Neural cell (in vitro differentiated cells): ENCODE data around the gene SEC14L1. TPM values are rescaled to one million over a fixed set of nuclear protein-coding genes. Genes with fewer than 3 reads are reported as not detected.

ENCODE experiments used
- H2AFZ ChIP-seq: fragments of 200-600, 300-800 bp; sonication (generic), shearing (Covaris generic); 2 replicates; pipeline ENCODE4 v1.6.0; 2014; ENCODE audit warnings: low read depth, mild to moderate bottlenecking, antibody characterized with exemption, low read length, moderate library complexity
- H3F3A ChIP-seq: fragments of 200-600 bp; shearing (Covaris generic); 2 replicates; pipeline ENCODE4 v1.6.1; 2016; ENCODE audit warnings: mild to moderate bottlenecking, moderate library complexity, mixed read lengths, antibody characterized with exemption, low read length; ENCODE audit not compliant: insufficient read depth, poor library complexity, severe bottlenecking
- H3K27ac ChIP-seq: fragments of 200-600, 300-800 bp; sonication (generic), shearing (Covaris generic); 2 replicates; pipeline ENCODE4 v1.5.1; 2014; ENCODE audit warnings: mild to moderate bottlenecking, low read length, moderate library complexity
- H3K27me3 ChIP-seq: fragments of 300-800, 200-600 bp; sonication (generic), shearing (Covaris generic); 2 replicates; pipeline ENCODE4 v1.6.0; 2014; ENCODE audit warnings: mild to moderate bottlenecking, low read depth, low read length, moderate library complexity; ENCODE audit not compliant: insufficient read depth
- H3K36me3 ChIP-seq: fragments of 300-800, 200-600 bp; sonication (generic), shearing (Covaris generic); 2 replicates; pipeline ENCODE4 v1.5.1; 2014; ENCODE audit warnings: mild to moderate bottlenecking, antibody characterized with exemption, low read length, moderate library complexity; ENCODE audit not compliant: insufficient read depth
- H3K4me2 ChIP-seq: fragments of 300-800, 200-600 bp; sonication (generic), shearing (Covaris generic); 2 replicates; pipeline ENCODE4 v1.6.0; 2014; ENCODE audit warnings: mild to moderate bottlenecking, low read length
- H3K4me3 ChIP-seq: fragments of 300-800, 200-600 bp; sonication (generic), shearing (Covaris generic); 2 replicates; pipeline ENCODE4 v1.5.1; 2014; ENCODE audit warnings: mild to moderate bottlenecking, low read length, moderate library complexity
- H3K79me2 ChIP-seq: fragments of 200-600 bp; shearing (Covaris generic); replicated peaks from 2 replicates; pipeline ENCODE4 v1.6.0; 2014; ENCODE audit warnings: mild to moderate bottlenecking, low read length, moderate library complexity; ENCODE audit not compliant: insufficient read depth
- H3K9ac ChIP-seq: fragments of 300-800, 200-600 bp; sonication (generic), shearing (Covaris generic); 2 replicates; pipeline ENCODE4 v1.6.1; 2016; ENCODE audit warnings: mild to moderate bottlenecking, low read length, mixed read lengths
- H3K9me2 ChIP-seq: fragments of 200-600 bp; shearing (Covaris generic); 2 replicates; pipeline ENCODE4 v1.6.1; 2016; ENCODE audit warnings: mild to moderate bottlenecking, low read length, mixed read lengths; ENCODE audit not compliant: insufficient read depth
- H3K9me3 ChIP-seq: fragments of 200-600, 300-800 bp; sonication (generic), shearing (Covaris generic); 2 replicates; pipeline ENCODE4 v1.6.1; 2016; ENCODE audit warnings: mild to moderate bottlenecking, mixed run types, low read length, moderate library complexity, mixed read lengths
- H4K20me1 ChIP-seq: fragments of 200-600 bp; shearing (Covaris generic); 2 replicates; pipeline ENCODE4 v1.6.1; 2016; ENCODE audit warnings: mild to moderate bottlenecking, mixed run types; ENCODE audit not compliant: insufficient read depth
- EP300 ChIP-seq: fragments of 450-650 bp; conservative IDR thresholded peaks from 2 replicates; pipeline ENCODE4 v1.6.1; 2014; ENCODE audit warnings: antibody characterized with exemption, mild to moderate bottlenecking, moderate library complexity; ENCODE audit not compliant: poor library complexity, severe bottlenecking
- EZH2 ChIP-seq: fragments of 200-600, 300-800 bp; shearing (Covaris generic), sonication (generic); IDR thresholded peaks from 2 replicates; pipeline ENCODE4 v1.6.1; 2014; ENCODE audit warnings: antibody characterized with exemption, low read length, borderline replicate concordance, mild to moderate bottlenecking; ENCODE audit not compliant: insufficient read depth, poor library complexity, severe bottlenecking
- MXI1 ChIP-seq: fragments of 450-650 bp; conservative IDR thresholded peaks from 2 replicates; pipeline ENCODE4 v1.6.1; 2014; ENCODE audit warnings: antibody characterized with exemption, mild to moderate bottlenecking; ENCODE audit not compliant: poor library complexity, severe bottlenecking
- POLR2AphosphoS5 ChIP-seq: IDR thresholded peaks from 2 replicates; pipeline ENCODE4 v1.6.1; 2012
- RAD21 ChIP-seq: fragments of 450-650 bp; conservative IDR thresholded peaks from 2 replicates; pipeline ENCODE4 v1.6.1; 2014; ENCODE audit warnings: antibody characterized with exemption, mild to moderate bottlenecking, moderate library complexity
- SMC3 ChIP-seq: fragments of 450-650 bp; conservative IDR thresholded peaks from 2 replicates; pipeline ENCODE4 v1.6.1; 2014; ENCODE audit warnings: antibody characterized with exemption, mild to moderate bottlenecking, moderate library complexity; ENCODE audit not compliant: poor library complexity
- TAF1 ChIP-seq: IDR thresholded peaks from 2 replicates; pipeline ENCODE4 v1.6.1; 2012; ENCODE audit warnings: low read depth
- polyA plus RNA-seq: library from polyadenylated mRNA; depleted of rRNA; stranded (reverse); fragments of >200 nt; gene quantifications from 2 replicates; pipeline ENCODE4 v1.2.3, GENCODE V29; 2014
- TF ChIP-seq, protein P1 (sequence below): IDR thresholded peaks from 2 replicates; pipeline ENCODE4 v1.6.1; 2012; ENCODE audit warnings: borderline replicate concordance
- TF ChIP-seq, protein P2 (sequence below): fragments of 450-650 bp; IDR thresholded peaks from 2 replicates; pipeline ENCODE4 v1.5.1; 2014; ENCODE audit warnings: antibody characterized with exemption, mild to moderate bottlenecking, moderate library complexity; ENCODE audit not compliant: poor library complexity, severe bottlenecking

The SEC14L1 gene
- polyA plus RNA-seq, 1 donor from 2014 or later, result 40.4 TPM

DNA sequence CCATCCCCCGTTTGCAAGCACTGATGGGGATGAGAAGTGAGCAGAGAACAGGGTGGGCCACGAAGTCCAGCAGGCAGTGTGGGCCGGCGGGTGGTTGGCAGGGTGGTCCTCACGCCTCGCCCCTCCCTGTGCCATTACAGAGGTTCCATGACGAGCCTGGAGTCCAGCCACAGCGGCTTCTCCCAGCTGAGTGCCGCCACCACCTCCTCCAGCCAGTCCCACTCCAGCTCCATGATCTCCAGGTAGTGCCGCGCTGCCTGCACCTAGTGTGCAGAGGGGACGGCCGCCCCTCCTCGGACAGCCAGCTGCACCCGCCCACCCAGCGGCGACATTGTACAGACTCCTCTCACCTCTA lies 73.0 kb downstream of the SEC14L1 start:
- H2AFZ ChIP-seq, result no peak overlapping the region
- no peak overlapping the region for H3K4me2 ChIP-seq
- H3K27ac ChIP-seq, result no peak overlapping the region
- no peaks in the 10 kb centered on the region for H3K9me2 ChIP-seq
- no peaks in the 10 kb centered on the region for H3K79me2 ChIP-seq
- H3F3A ChIP-seq, result no peaks in the 10 kb centered on the region
- H4K20me1 ChIP-seq, result no peaks in the 10 kb centered on the region
- H3K4me3 ChIP-seq, result no peak overlapping the region
- TF ChIP-seq, protein P1, sequence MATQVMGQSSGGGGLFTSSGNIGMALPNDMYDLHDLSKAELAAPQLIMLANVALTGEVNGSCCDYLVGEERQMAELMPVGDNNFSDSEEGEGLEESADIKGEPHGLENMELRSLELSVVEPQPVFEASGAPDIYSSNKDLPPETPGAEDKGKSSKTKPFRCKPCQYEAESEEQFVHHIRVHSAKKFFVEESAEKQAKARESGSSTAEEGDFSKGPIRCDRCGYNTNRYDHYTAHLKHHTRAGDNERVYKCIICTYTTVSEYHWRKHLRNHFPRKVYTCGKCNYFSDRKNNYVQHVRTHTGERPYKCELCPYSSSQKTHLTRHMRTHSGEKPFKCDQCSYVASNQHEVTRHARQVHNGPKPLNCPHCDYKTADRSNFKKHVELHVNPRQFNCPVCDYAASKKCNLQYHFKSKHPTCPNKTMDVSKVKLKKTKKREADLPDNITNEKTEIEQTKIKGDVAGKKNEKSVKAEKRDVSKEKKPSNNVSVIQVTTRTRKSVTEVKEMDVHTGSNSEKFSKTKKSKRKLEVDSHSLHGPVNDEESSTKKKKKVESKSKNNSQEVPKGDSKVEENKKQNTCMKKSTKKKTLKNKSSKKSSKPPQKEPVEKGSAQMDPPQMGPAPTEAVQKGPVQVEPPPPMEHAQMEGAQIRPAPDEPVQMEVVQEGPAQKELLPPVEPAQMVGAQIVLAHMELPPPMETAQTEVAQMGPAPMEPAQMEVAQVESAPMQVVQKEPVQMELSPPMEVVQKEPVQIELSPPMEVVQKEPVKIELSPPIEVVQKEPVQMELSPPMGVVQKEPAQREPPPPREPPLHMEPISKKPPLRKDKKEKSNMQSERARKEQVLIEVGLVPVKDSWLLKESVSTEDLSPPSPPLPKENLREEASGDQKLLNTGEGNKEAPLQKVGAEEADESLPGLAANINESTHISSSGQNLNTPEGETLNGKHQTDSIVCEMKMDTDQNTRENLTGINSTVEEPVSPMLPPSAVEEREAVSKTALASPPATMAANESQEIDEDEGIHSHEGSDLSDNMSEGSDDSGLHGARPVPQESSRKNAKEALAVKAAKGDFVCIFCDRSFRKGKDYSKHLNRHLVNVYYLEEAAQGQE, result no peak
- TF ChIP-seq MXI1 (no peak), SMC3 (no peak), RAD21 (no peak), TAF1 (no peak), POLR2AphosphoS5 (no peak), EP300 (no peak), EZH2 (no peak)
- TF ChIP-seq, protein P2, sequence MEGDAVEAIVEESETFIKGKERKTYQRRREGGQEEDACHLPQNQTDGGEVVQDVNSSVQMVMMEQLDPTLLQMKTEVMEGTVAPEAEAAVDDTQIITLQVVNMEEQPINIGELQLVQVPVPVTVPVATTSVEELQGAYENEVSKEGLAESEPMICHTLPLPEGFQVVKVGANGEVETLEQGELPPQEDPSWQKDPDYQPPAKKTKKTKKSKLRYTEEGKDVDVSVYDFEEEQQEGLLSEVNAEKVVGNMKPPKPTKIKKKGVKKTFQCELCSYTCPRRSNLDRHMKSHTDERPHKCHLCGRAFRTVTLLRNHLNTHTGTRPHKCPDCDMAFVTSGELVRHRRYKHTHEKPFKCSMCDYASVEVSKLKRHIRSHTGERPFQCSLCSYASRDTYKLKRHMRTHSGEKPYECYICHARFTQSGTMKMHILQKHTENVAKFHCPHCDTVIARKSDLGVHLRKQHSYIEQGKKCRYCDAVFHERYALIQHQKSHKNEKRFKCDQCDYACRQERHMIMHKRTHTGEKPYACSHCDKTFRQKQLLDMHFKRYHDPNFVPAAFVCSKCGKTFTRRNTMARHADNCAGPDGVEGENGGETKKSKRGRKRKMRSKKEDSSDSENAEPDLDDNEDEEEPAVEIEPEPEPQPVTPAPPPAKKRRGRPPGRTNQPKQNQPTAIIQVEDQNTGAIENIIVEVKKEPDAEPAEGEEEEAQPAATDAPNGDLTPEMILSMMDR, result no peak
- no peaks in the 10 kb centered on the region for H3K9me3 ChIP-seq
- H3K27me3 ChIP-seq, result no peaks in the 10 kb centered on the region
- no peak overlapping the region for H3K9ac ChIP-seq
- peaks cover 3% of the 10 kb centered on the region for H3K36me3 ChIP-seq

DNA sequence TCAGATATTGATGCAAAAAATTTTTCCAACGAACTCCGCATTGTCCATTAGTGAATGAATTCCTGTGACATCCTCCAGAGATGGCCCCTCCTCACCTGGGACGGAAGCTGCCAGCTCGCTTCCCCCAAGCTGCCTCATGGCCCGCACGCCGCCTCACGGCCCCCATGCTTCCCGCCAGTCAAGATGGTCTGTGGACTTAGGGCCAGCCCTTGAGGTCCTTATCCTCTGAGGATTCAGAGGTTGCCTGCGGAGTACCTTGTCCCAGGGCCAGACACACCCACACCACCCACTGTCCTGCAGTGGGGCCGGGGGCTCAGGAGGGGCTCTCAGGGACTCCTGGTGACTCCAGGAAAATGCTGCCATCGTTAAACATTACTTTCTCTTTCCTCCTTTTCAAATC lies 73.6 kb downstream of the SEC14L1 start:
- Histone ChIP-seq H3K9me2 (no peaks in the 10 kb centered on the region), H3K4me3 (no peak overlapping the region), H2AFZ (no peak overlapping the region), H3K9ac (no peak overlapping the region), H3K36me3 (peaks cover 3% of the 10 kb centered on the region), H3K27ac (no peak overlapping the region), H3K79me2 (no peaks in the 10 kb centered on the region), H3K9me3 (no peaks in the 10 kb centered on the region), H3K4me2 (no peak overlapping the region), H3F3A (no peaks in the 10 kb centered on the region), H4K20me1 (no peaks in the 10 kb centered on the region), H3K27me3 (no peaks in the 10 kb centered on the region)
- TF ChIP-seq EZH2, result no peak
- TF ChIP-seq TAF1, result no peak
- TF ChIP-seq RAD21, result no peak
- no peak for TF ChIP-seq EP300
- TF ChIP-seq, protein P2, result no peak
- TF ChIP-seq POLR2AphosphoS5, result no peak
- TF ChIP-seq MXI1, result no peak
- no peak for TF ChIP-seq SMC3
- TF ChIP-seq, protein P1, result no peak
